Heart right ventricle (tissue), 16 donors: Measurements from ENCODE around the gene URM1. TPM values are rescaled to one million over a fixed set of nuclear protein-coding genes. Genes with fewer than 3 reads are reported as not detected.

Experiments
- ATAC-seq, 8 donors: fragments of 200-7000 bp; cut with Tn5 transposase; one replicate each; pipeline ENCODE4 v1.9.1; 2020; ENCODE audit warnings: mild to moderate bottlenecking in 8 of 8, moderate library complexity in 8 of 8, moderate number of reproducible peaks in 1 of 8
- DNase-seq, 2 donors: peaks; one replicate each; pipeline ENCODE4 v3.0.0-alpha.2; 2020
- H3K27ac ChIP-seq, 10 donors: fragments of 200-600 bp; sonication (generic) in 2 of 10; one replicate each; pipeline versions ENCODE4 v1.5.0 to v1.8.0; 2020 to 2022; ENCODE audit warnings: mild to moderate bottlenecking in 3 of 10
- H3K27me3 ChIP-seq, 7 donors: fragments of 200-600 bp; one replicate each; pipeline ENCODE4 v1.8.0; 2021 to 2022; ENCODE audit warnings: mild to moderate bottlenecking in 2 of 7
- H3K36me3 ChIP-seq, 9 donors: fragments of 200-600 bp; sonication (generic) in 1 of 9; one replicate each; pipeline versions ENCODE4 v1.5.0 to v1.8.0; 2020 to 2022; ENCODE audit warnings: mild to moderate bottlenecking in 2 of 9
- H3K4me1 ChIP-seq, 9 donors: fragments of 200-600 bp; sonication (generic) in 1 of 9; one replicate each; pipeline versions ENCODE4 v1.5.0 to v1.8.0; 2020 to 2022; ENCODE audit warnings: mild to moderate bottlenecking in 4 of 9
- H3K4me3 ChIP-seq, 10 donors: fragments of 200-600 bp; sonication (generic) in 2 of 10; one replicate each; pipeline versions ENCODE4 v1.5.0 to v1.8.0; 2020 to 2022; ENCODE audit warnings: mild to moderate bottlenecking in 7 of 10, moderate library complexity in 2 of 10
- H3K9me3 ChIP-seq, 11 donors: fragments of 200-600 bp in 10 of 11; sonication (generic) in 2 of 11; one replicate each; pipeline versions ENCODE4 v1.5.0 to v1.8.0; 2013 to 2022; ENCODE audit warnings: mild to moderate bottlenecking in 2 of 11, control low read depth in 1 of 11, moderate library complexity in 1 of 11
- WGBS, 2 donors: extraction: QIAGEN DNeasy Blood & Tissue Kit; methylation state at CpG; one replicate each; pipeline ENCODE4 v1.1.7; 2013; ENCODE audit warnings: inconsistent platforms in 1 of 2; 5-methylcytosine and 5-hydroxymethylcytosine counted together
- intact Hi-C, 10 donors: fragments of 100-400 bp; cut with DNase I; formaldehyde crosslinking; loops; one replicate each; pipeline versions ENCODE4 v1.11.1 to v1.14.2; 2022
- microRNA-seq, 2 donors: library from miRNA; unstranded; fragments of <30 nt; microRNA quantifications; one replicate each; pipeline ENCODE4 v1.2.0, GENCODE V29; 2021
- polyA plus RNA-seq, 2 donors: library from polyadenylated mRNA; stranded (reverse); fragments of 200-250 nt; gene quantifications; one replicate each; pipeline ENCODE4 v1.2.3, GENCODE V29; 2013
- total RNA-seq, 10 donors: library from RNA; stranded (reverse); fragmentation: NEBNext Ultra II Directional in 3 of 10; extraction: Animal tissue kit (Norgen Biotek cat#: 25700) in 3 of 10; gene quantifications; one replicate each; pipeline versions ENCODE4 v1.2.1 to v1.2.4, GENCODE V29; 2021 to 2023
- TF ChIP-seq, protein P1 (sequence below), 9 donors: fragments of 200-600 bp; sonication (generic) in 2 of 9; IDR thresholded peaks; one replicate each; pipeline versions ENCODE4 v1.5.0 to v1.8.0; 2021 to 2022; ENCODE audit warnings: antibody characterized with exemption in 9 of 9, mild to moderate bottlenecking in 5 of 9, moderate library complexity in 1 of 9
- donor health status: Arrhythmogenic right ventricular cardiomyopathy.
- donor health status: ischemic (EF 13 %, LVEDD 7.1; RV severe dilation, severe dysfunction).
- donor health status: healthy with polysubstance abuse.
- donor health status: DM: no; HTN: yes; CAD: no.
- donor health status: DM: no; HTN: no; CAD: no.
- donor health status: ischemic (EF 25% LVEDD 6.9; RV normal size, moderate dysfunction).
- donor health status: ischemic (EF 25% LVEDD 5.7; RV mildly dilated, moderate dysfunction).
- donor health status: healthy.
- donor health status: DM: yes; HTN: yes; CAD: no.
- donor health status: Ischemic cardiomyopathy.
- donor health status: ischemic (EF 35%, LVEDD 5.7; RV mildly dilated, moderate dysfunction).
- donor health status: nonischemic (EF 11% LVEDD 7.7; RV severe dilation, severe dysfunction).
- donor health status: DM: yes; HTN: yes; CAD: no.
- donor health status: PGD.
- donor health status: ischemic (EF 29% LVEDD 5.4; RV normal size, mild dysfunction).
- donor health status: nonischemic (EF 23%, LVEDD 6.1; RV moderate dilation, normal function).

The URM1 gene
- total and polyA plus RNA-seq, 12 donors: 18.7 to 75.7 (median 51.2) TPM

DNA sequence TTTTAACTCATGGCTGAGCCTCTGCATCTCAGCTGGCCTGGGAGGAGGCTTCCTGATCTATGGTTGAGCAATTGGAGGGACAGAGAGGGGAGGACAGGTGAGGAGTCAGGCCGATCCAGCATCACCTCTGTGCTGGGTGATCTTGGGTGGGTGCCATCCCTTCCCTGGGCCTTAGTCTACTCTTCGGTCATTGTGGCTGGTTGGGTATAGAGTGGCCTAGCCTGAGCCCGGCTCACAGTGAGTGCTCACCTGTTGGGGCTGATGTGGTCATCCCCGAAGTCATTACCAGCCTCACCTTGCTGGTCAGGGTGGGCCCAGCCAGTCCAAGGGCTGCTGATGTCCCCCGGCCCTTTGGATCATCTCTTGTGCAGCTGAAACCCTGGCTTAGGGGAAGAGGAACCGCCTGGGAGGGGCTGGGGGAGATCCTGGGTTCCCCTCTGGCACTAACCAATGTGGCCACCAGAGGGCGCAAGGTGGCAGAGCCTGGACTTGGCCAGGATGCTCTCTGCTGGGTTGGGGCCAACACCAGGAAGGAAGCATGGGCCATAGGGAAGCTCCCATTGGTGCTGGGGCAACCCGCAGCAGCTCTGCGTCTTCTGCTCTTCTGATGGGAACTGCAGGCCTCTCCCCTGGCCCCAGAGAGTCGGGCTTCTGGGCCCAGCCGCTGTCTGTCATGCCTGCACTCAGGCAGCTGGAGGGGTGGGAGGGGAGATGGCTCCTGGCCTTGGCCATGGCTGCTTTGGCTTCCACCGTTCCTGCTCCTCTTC, 67.4 kb downstream of the URM1 start:
- peaks cover 0 to 14% (median 8%) of the 10 kb centered on the region in 9 donors for H3K4me1 ChIP-seq
- ATAC-seq (peak; percentile 88 to 96 (median 93)), DNase-seq (peak; percentile 84 to 90)
- TF ChIP-seq, protein P1, sequence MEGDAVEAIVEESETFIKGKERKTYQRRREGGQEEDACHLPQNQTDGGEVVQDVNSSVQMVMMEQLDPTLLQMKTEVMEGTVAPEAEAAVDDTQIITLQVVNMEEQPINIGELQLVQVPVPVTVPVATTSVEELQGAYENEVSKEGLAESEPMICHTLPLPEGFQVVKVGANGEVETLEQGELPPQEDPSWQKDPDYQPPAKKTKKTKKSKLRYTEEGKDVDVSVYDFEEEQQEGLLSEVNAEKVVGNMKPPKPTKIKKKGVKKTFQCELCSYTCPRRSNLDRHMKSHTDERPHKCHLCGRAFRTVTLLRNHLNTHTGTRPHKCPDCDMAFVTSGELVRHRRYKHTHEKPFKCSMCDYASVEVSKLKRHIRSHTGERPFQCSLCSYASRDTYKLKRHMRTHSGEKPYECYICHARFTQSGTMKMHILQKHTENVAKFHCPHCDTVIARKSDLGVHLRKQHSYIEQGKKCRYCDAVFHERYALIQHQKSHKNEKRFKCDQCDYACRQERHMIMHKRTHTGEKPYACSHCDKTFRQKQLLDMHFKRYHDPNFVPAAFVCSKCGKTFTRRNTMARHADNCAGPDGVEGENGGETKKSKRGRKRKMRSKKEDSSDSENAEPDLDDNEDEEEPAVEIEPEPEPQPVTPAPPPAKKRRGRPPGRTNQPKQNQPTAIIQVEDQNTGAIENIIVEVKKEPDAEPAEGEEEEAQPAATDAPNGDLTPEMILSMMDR (IDR thresholded peaks at IDR 0.05): peak; percentile 93 to 99 (median 96)
- no peaks in the 10 kb centered on the region for H3K9me3 ChIP-seq
- WGBS, 2 donors: 29 to 31% methylated on average over 12 of the region's 12 CpGs
- H3K27ac ChIP-seq: peak overlapping the region in 4 of 10 donors; percentile 1 to 56 (median 20)
- intact Hi-C loops: loop anchor here in 2 of 10 donors (2.0 kb wide), 1 partner anchor 16 kb away; no protein-coding TSS in a partner anchor
- H3K36me3 ChIP-seq: peaks cover 0 to 7% (median 0%) of the 10 kb centered on the region in 9 donors
- no peak overlapping the region for H3K4me3 ChIP-seq
- H3K27me3 ChIP-seq: no peaks in the 10 kb centered on the region

DNA sequence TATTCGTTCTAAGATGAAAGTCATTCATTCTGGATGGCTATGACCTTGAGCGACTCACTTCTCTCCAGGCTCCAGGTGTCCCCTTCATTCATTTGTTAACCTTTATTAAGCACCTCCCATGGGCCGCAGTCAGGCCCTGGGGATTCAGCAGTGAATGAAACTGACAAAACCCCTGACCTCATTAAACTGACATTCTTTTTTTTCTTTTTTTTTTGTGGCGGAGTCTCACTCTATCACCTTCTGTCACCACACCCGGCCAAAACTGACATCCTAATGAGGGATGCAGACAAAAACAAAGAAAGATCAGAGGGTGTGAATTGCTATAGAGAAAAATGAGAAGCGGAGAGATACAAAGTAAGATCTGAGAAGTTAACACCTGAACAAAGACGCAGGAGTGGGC, 68.1 kb downstream of the URM1 start:
- ATAC-seq: no peak
- intact Hi-C loops: loop anchor here in 2 of 10 donors (2.0 kb wide), 1 partner anchor 16 kb away; no protein-coding TSS in a partner anchor
- DNase-seq: no peak

More for the DNA sequence above, 68.1 kb downstream of the URM1 start:
- Histone ChIP-seq H3K4me3 (no peak overlapping the region), H3K27me3 (no peaks in the 10 kb centered on the region), H3K9me3 (no peaks in the 10 kb centered on the region), H3K27ac (peak overlapping the region in 3 of 10 donors; percentile 1 to 56 (median 2)), H3K36me3 (peaks cover 0 to 7% (median 0%) of the 10 kb centered on the region in 9 donors), H3K4me1 (peaks cover 0 to 14% (median 8%) of the 10 kb centered on the region in 9 donors)
- TF ChIP-seq, protein P1 (IDR thresholded peaks at IDR 0.05): no peak
- 83 to 86% methylated on average over 7 of the region's 7 CpGs for WGBS, 2 donors

Small RNA genes lying within 50 kb of the gene (microRNA-seq; reads per million reads assigned to microRNA genes)
- 0 reads per million in 2 donors for gene MIR219B

Other genes starting within 250 kb of the URM1 start
- gene PTGES2, start 243.6 kb upstream of the URM1 start, total RNA-seq: 100 to 1,000 TPM; 117 to 166 (median 148) TPM
- gene PTGES2, start 243.6 kb upstream of the URM1 start, polyA plus RNA-seq: 100 to 1,000 TPM; 132 to 147 TPM
- 1 to 10 TPM in 1 of 10 donors, under 1 TPM in 4, not detected in 5; 0.34 to 2.7 (median 0.45) TPM for gene LCN2, start 221.9 kb upstream of the URM1 start, total RNA-seq
- 1 to 10 TPM in 1 of 2 donors, under 1 TPM in 1; 0.62 to 1.5 TPM for gene LCN2, start 221.9 kb upstream of the URM1 start, polyA plus RNA-seq
- gene BBLN, start 211.1 kb upstream of the URM1 start, total RNA-seq: 10 to 100 TPM; 29.5 to 58.2 (median 36.1) TPM
- gene BBLN, start 211.1 kb upstream of the URM1 start, polyA plus RNA-seq: 100 to 1,000 TPM in 1 of 2 donors, 10 to 100 TPM in 1; 70.2 to 159 TPM
- 10 to 100 TPM; 63.0 to 96.0 (median 76.7) TPM for gene CIZ1, start 179.8 kb upstream of the URM1 start, total RNA-seq
- gene CIZ1, start 179.8 kb upstream of the URM1 start, polyA plus RNA-seq: 10 to 100 TPM; 39.7 to 70.2 TPM
- gene DNM1, start 168.0 kb upstream of the URM1 start, total RNA-seq: 1 to 10 TPM; 2.1 to 7.7 (median 3.9) TPM
- gene DNM1, start 168.0 kb upstream of the URM1 start, polyA plus RNA-seq: 10 to 100 TPM in 1 of 2 donors, 1 to 10 TPM in 1; 2.5 to 13.7 TPM
- 100 to 1,000 TPM in 1 of 10 donors, 10 to 100 TPM in 9; 78.0 to 101 (median 89.1) TPM for gene GOLGA2, start 95.4 kb upstream of the URM1 start, total RNA-seq
- gene GOLGA2, start 95.4 kb upstream of the URM1 start, polyA plus RNA-seq: 10 to 100 TPM; 85.7 to 91.8 TPM
- gene SWI5, start 95.1 kb upstream of the URM1 start, total RNA-seq: 10 to 100 TPM; 13.9 to 23.8 (median 20.8) TPM
- 10 to 100 TPM; 17.0 to 46.3 TPM for gene SWI5, start 95.1 kb upstream of the URM1 start, polyA plus RNA-seq
- gene TRUB2, start 48.9 kb upstream of the URM1 start, total RNA-seq: 10 to 100 TPM; 32.8 to 50.3 (median 44.2) TPM
- 10 to 100 TPM; 18.0 to 27.4 TPM for gene TRUB2, start 48.9 kb upstream of the URM1 start, polyA plus RNA-seq
- gene COQ4, start 48.5 kb upstream of the URM1 start, total RNA-seq: 10 to 100 TPM; 26.5 to 35.8 (median 30.0) TPM
- 10 to 100 TPM; 36.3 to 42.8 TPM for gene COQ4, start 48.5 kb upstream of the URM1 start, polyA plus RNA-seq
- gene SLC27A4, start 30.8 kb upstream of the URM1 start, total RNA-seq: 10 to 100 TPM in 9 of 10 donors, 1 to 10 TPM in 1; 10.0 to 26.3 (median 15.5) TPM
- 10 to 100 TPM; 35.0 to 37.2 TPM for gene SLC27A4, start 30.8 kb upstream of the URM1 start, polyA plus RNA-seq
- gene CERCAM, start 49.5 kb downstream of the URM1 start, total RNA-seq: 10 to 100 TPM in 5 of 10 donors, 1 to 10 TPM in 5; 3.5 to 30.4 (median 10.0) TPM
- 10 to 100 TPM; 10.6 to 11.3 TPM for gene CERCAM, start 49.5 kb downstream of the URM1 start, polyA plus RNA-seq
- 10 to 100 TPM; 10.9 to 17.1 (median 14.8) TPM for gene ODF2, start 84.6 kb downstream of the URM1 start, total RNA-seq
- 10 to 100 TPM; 13.2 to 19.7 TPM for gene ODF2, start 84.6 kb downstream of the URM1 start, polyA plus RNA-seq
- 10 to 100 TPM; 15.0 to 24.5 (median 19.9) TPM for gene GLE1, start 133.3 kb downstream of the URM1 start, total RNA-seq
- gene GLE1, start 133.3 kb downstream of the URM1 start, polyA plus RNA-seq: 10 to 100 TPM; 10.5 to 12.4 TPM
- 100 to 1,000 TPM; 250 to 449 (median 379) TPM for gene SPTAN1, start 181.2 kb downstream of the URM1 start, total RNA-seq
- 100 to 1,000 TPM; 119 to 177 TPM for gene SPTAN1, start 181.2 kb downstream of the URM1 start, polyA plus RNA-seq